Bronchial epithelial cell (primary cell): ENCODE results near the gene CREM. TPM values are rescaled to one million over a fixed set of nuclear protein-coding genes. Genes with fewer than 3 reads are reported as not detected.

Experiments used
- DNase-seq: peaks from one replicate; pipeline ENCODE4 v3.0.0-alpha.2; 2010; ENCODE audit warnings: low read depth
- FAIRE-seq: peaks from 2 replicates; lab custom pipeline; 2011; peaks lifted over from hg19 to GRCh38; lab: Jason Lieb, UNC
- H3K27me3 ChIP-seq: 2 replicates; pipeline ENCODE4 v1.5.1; 2011; ENCODE audit warnings: low read length; ENCODE audit not compliant: control insufficient read depth, insufficient read depth
- H3K36me3 ChIP-seq: 2 replicates; pipeline ENCODE4 v1.5.1; 2011; ENCODE audit warnings: low read length; ENCODE audit not compliant: control insufficient read depth, insufficient read depth
- H3K4me3 ChIP-seq: 2 replicates; pipeline ENCODE4 v1.5.1; 2011; ENCODE audit warnings: mild to moderate bottlenecking, low read depth, low read length, control low read depth
- total RNA-seq: library from RNA; depleted of rRNA; stranded (reverse); fragments of >200 nt; gene quantifications from 2 replicates; pipeline ENCODE4 v1.2.1, GENCODE V29; 2014
- TF ChIP-seq, protein P1 (sequence below): IDR thresholded peaks from 2 replicates; pipeline ENCODE4 v1.5.1; 2011; ENCODE audit warnings: mild to moderate bottlenecking, moderate library complexity, low read length, control low read depth, inconsistent platforms; ENCODE audit not compliant: insufficient read depth, severe bottlenecking

Gene CREM
- total RNA-seq, 1 donor from 2014 or later = 23.7 TPM

DNA sequence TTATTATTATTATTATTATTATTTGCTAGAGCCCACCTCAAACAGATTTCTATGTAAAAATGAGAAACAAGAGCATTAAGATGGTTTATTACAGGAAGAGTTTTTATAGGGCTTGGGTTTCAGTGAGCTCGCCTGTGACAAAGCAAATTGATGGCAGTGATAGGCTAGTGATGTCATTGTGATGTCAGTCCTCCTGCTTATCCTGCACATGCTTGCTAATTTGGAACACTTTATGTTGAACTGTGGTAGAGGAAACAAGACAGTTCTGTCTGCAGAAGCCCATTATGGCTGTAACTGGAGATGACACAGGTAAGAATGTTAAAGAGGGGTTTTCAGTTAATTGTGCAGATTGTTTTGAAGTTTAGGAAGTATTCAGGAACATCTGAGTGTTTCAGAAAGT, 68.3 kb downstream of the CREM start:
- FAIRE-seq = no peak
- no peak overlapping the region for H3K4me3 ChIP-seq

DNA sequence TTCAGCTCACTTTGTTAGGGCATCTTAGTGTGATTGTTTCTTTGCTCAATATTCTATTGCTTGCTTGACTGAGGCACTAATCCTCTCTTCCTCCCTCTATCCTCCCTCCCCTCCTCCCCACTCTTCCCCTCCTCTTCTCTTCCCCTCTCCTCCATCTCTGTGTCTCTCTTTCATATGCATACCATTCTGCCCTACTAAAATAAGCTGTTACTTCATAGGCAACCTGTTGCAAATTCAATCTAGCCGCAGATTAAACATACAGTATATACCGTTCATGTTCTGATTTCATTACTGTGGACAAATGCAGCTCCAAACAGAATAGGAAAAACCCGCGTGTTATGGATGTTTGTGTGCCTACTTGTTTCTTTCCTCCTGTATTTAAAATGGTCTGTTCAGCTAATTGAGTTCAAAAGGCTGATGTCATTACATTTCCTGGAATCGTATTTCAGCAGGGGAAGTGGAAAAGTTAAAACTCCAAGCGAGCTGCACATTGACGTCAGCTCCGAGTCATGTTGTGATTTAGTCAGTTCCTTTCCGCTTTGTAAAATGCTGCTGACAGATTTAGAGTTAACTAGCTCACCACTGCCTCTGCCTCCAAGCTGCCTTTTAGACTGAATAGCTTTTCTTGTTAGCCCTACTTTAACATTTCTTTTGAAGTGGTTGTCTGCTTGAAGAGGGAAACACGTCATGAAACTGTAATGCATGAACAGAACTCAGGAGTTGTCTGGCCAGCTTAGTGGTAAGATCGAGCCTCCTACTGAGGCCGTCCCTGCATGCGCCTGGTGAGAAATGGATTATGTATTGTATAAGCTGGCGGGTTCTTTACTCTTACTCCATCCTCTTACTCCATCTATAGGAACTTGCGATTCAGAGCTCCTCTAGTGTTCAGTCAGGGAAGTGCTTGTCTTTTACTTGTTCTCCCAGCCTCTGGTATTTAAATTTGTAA, 69.0 kb downstream of the CREM start:
- TF ChIP-seq, protein P1, sequence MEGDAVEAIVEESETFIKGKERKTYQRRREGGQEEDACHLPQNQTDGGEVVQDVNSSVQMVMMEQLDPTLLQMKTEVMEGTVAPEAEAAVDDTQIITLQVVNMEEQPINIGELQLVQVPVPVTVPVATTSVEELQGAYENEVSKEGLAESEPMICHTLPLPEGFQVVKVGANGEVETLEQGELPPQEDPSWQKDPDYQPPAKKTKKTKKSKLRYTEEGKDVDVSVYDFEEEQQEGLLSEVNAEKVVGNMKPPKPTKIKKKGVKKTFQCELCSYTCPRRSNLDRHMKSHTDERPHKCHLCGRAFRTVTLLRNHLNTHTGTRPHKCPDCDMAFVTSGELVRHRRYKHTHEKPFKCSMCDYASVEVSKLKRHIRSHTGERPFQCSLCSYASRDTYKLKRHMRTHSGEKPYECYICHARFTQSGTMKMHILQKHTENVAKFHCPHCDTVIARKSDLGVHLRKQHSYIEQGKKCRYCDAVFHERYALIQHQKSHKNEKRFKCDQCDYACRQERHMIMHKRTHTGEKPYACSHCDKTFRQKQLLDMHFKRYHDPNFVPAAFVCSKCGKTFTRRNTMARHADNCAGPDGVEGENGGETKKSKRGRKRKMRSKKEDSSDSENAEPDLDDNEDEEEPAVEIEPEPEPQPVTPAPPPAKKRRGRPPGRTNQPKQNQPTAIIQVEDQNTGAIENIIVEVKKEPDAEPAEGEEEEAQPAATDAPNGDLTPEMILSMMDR = peak; percentile 78
- no peak for FAIRE-seq

More for the DNA sequence above, 68.3 kb downstream of the CREM start:
- H3K27me3 ChIP-seq = no peaks in the 10 kb centered on the region
- DNase-seq = peak; percentile 20
- no peaks in the 10 kb centered on the region for H3K36me3 ChIP-seq
- TF ChIP-seq, protein P1 = no peak

DNA sequence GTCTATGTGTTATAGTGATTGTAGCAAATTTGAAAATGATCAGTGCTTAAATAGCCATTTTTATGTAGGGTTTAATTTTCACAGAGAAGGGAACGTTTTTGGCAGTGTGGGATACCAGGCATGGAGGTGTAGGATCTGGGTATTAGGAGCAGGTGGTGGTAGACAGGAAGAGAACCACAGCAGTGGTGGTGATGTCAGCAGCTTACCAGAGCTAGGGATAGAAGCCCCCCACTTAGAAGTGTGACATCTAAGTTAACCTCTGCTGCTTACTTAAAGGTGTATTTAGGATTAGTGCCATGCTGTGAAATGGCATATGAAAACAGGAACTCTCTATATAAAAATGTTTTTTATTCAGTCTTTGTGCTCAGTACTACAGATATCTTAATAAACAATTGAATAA, 73.8 kb downstream of the CREM start:
- no peak for FAIRE-seq
- TF ChIP-seq, protein P1 = no peak

More for the DNA sequence above, 69.0 kb downstream of the CREM start:
- peak; percentile 95 for DNase-seq
- H3K36me3 ChIP-seq = no peaks in the 10 kb centered on the region
- H3K27me3 ChIP-seq = no peaks in the 10 kb centered on the region
- H3K4me3 ChIP-seq = peak overlapping the region; percentile 34

DNA sequence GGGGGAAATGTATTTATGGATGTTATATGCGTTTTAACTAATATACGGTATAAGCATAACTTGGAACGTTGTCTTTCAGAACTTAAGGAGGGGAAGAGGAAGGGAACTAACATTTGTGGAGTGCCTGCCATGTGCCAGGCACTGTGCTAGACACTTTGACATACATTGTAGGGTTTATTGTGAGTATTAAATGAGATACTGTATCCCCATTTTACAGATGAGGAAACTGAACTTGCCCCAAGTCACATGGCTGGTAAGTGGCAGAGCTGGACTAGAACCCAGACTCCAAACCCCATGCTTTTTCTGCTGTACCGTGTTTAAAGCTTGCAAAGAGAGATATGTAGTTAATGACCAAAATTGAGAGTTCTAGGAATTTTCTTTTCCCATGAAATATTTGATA, 74.6 kb downstream of the CREM start:
- TF ChIP-seq, protein P1 = no peak
- FAIRE-seq = no peak
- no peak overlapping the region for H3K4me3 ChIP-seq

More for the DNA sequence above, 73.8 kb downstream of the CREM start:
- Histone ChIP-seq H3K4me3 (no peak overlapping the region), H3K27me3 (no peaks in the 10 kb centered on the region), H3K36me3 (no peaks in the 10 kb centered on the region)
- no peak for DNase-seq

DNA sequence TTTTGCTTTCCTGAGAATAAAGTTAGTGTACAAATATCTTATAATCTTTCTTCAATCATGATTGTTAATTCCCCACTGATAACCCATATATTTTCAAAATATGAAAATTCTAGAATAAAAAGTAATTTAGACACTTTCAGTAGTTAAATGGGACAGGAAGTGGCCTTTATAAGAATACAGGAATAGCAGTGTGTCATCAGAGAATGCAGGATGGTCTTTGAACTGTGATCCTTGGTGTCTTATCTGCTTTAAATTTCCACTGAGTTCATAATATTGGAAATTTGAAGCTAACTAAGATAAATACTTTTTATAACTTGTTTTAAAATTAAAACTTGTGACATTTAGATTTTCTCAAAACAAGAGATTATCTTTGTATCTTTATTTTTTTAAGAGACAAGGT, 75.4 kb downstream of the CREM start:
- no peaks in the 10 kb centered on the region for H3K27me3 ChIP-seq
- FAIRE-seq (no peak), DNase-seq (no peak)
- TF ChIP-seq, protein P1 = no peak
- no peak overlapping the region for H3K4me3 ChIP-seq
- no peaks in the 10 kb centered on the region for H3K36me3 ChIP-seq

More for the DNA sequence above, 74.6 kb downstream of the CREM start:
- Histone ChIP-seq H3K27me3 (no peaks in the 10 kb centered on the region), H3K36me3 (no peaks in the 10 kb centered on the region)
- DNase-seq = no peak
